ENCODE data around the gene PGM5.
"Not testable (repeated sequence)": the region's sequence is repeated elsewhere in the genome, so short reads cannot be mapped to it uniquely, and the experiment has no call there.

The PGM5 gene

GRCh38 chr9:68383894-68384293 lies 27.5 kb downstream of the PGM5 start:
- DNase-seq, result not testable (repeated sequence)

DNA sequence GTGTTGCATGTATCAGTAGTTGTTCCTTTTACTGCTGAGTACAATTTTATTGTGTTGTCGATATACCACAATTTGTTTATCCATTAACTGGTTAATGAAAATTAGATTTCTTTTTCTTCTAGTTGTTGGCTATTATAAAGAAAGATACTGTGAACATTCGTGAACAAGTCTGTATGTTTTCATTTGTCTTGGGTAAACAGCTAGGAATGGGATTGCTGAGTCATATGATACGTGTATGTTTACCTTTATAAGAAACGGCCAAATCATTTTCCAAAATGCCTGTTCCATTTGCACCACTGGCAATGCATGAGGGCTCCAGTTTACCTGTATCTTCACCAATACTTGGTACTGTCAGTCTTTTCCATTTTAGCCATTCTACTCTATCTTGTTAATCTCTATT lies 33.1 kb downstream of the PGM5 start:
- not testable (repeated sequence) for DNase-seq

GRCh38 chr9:68390737-68391136 lies 34.3 kb downstream of the PGM5 start:
- not testable (repeated sequence) for DNase-seq

- not testable (repeated sequence) for DNase-seq
These were observed 40.1 kb downstream of the PGM5 start for GRCh38 chr9:68396411-68397094.

DNA sequence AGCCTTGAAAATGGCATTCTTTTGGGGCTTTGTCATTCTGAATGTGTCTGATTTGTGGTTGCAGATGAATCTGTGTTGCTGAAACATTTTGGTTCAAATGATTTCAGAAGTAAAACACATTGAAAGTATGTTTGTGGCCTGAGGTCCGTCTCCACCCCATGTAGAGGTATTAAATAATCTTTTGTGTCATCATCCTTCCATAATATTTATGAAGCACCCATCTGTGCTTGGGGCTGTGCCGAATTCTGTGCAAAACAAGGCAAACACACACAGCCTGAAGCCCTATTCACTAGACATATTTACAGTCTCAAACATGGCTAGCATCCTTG lies 40.6 kb downstream of the PGM5 start:
- not testable (repeated sequence) for DNase-seq

DNA sequence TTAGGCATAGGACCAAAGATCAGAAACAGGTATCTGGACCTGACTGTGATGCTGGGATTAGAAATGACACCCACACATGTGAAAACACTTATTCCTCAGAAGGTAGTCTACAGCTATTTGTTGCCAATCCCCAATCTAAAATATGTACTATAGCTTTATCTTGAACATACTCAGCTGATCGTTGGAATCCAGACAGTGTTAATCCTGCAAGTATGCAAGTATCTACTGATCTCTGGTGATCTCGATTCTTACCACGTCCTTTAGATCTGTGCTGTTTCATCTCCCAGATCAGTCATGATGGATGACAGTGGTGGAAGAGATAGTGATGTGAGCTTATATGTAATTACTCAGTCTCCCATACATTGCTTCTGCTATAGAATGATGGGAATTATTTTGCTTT lies 41.4 kb downstream of the PGM5 start:
- not testable (repeated sequence) for DNase-seq

DNA sequence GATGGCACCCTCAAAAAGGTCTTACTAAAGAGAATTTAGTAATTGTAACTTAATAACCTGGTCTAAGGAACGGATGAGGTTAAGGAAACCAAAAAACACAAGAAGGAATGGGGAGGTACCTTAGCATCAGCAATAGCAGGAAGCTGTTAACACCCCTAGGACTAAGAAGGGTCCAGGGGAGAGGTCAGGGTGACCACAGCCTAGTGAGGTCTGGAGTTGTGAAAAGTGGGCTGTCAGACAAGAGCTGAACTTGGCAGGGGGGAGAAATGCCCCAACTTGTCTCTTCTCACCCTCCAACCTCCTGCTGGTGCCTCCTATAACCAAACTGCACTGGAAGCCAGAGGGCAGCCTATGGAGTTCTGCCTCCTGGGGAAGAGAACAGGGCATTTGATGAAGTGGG lies 41.9 kb downstream of the PGM5 start:
- not testable (repeated sequence) for DNase-seq

- DNase-seq, result not testable (repeated sequence)
These were observed 48.2 kb downstream of the PGM5 start for GRCh38 chr9:68404421-68405185.

- DNase-seq, result not testable (repeated sequence)
These were observed 55.5 kb downstream of the PGM5 start for GRCh38 chr9:68411865-68412264.

DNA sequence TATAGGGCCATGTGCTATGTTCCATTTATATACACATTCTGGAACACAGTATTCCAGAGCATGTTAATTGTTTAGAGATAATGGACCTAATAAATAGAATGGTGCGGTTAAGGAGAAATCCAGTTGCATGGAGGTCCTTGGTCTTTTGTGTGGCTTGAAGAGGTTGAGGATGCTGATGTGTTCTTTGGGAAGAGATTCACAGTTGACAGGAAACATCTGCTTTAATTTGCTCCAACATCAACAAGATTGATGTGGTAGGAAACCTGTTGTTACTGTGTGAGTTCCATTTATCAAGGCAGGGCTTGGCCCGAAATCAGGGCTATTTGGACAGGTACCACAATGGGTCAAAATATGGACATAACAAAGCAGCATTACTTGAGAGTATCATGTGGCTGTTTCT lies 56.3 kb downstream of the PGM5 start:
- not testable (repeated sequence) for DNase-seq

GRCh38 chr9:68415065-68415464 lies 58.7 kb downstream of the PGM5 start:
- not testable (repeated sequence) for DNase-seq

DNA sequence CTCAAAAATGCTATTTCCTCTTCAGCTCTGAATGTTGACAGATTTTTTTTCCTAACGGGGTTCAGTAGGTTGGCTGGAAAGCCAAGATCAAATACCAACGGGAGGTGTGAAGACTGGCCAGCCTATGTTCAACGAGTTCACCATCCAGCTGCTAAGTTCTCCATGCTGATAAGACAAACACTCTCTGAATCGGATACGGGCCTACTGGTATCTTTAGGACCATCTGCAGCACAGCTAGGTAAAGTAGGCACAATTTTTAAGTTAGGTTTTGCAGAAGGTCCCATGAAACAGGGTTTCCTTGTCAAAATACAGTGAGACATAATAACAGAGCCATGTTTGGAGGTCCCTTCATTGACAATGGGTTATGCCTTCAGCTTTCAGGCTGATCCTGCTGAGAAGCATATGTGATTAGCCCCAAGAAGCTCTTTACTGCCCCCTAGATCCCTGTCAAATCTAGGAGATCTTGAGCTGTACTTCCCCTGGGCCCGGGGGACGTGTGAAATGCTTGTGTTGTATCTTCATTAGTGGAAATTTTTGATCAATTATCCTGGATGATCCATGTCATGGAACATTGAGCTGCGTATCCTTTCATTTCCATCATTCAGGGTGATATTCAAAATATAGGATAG lies 60.6 kb downstream of the PGM5 start:
- no peak for DNase-seq

GRCh38 chr9:68417762-68418161 lies 61.4 kb downstream of the PGM5 start:
- no peak for DNase-seq

GRCh38 chr9:68418259-68418845 lies 61.9 kb downstream of the PGM5 start:
- no peak for DNase-seq

- DNase-seq, result no peak
These were observed 63.5 kb downstream of the PGM5 start for GRCh38 chr9:68419901-68420300.

GRCh38 chr9:68426755-68427154 lies 70.3 kb downstream of the PGM5 start:
- DNase-seq, result no peak

DNA sequence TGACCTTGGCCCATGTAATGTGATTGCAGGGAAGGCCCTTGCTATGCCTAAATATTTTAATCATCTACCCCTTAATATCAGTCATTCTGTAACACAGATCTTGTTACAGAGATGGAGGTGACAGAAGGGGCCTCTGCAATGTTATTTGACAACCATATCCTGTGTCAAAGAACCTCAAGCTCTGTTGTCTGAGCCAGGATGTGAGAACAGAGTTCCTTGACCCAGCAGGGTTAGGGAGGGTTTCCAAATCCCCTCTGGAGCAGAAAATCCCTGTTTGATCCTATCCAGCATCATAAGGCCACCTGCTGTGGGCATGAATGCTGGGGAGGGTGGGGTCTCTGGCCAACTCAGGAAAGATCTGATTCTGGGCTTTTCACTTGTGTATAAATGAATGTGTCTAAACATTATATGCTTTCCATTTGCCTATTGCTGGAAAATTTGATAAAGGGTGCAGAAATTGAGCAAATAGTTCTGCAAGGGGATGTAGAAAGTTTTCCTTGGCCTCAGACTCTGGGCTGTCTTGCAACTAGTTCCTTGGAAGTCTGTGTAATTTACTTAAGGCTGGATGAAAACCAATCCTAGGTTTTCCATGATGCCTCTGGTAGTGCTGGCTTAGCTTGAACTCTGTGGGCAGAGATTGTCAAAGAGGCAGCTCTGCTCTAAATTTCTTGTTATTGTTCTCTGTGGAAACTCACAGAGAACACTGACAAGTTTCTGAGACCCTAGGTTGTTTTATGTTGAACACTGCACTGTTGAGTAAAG lies 71.0 kb downstream of the PGM5 start:
- DNase-seq, result no peak

DNA sequence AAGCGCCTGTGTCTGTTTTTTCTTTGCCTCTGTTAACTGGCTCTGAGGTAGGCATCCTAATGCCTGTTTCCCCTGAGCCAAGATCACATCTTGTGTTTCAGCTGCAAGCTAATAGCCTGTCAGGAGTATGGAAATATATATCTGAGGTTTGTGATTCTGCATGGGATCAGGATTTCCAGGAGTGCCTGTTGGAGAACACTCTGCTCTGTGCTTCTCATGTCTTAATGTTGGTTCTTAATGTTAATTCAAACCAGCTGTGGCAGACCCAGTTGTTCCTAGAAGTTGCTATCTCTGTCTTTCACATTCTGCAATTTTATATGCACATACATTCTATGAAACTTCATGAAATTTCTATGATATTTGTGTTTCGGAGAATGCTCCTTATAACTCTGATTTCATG lies 72.1 kb downstream of the PGM5 start:
- no peak for DNase-seq

GRCh38 chr9:68429631-68430030 lies 73.2 kb downstream of the PGM5 start:
- DNase-seq, result no peak

- DNase-seq, result no peak
These were observed 74.9 kb downstream of the PGM5 start for GRCh38 chr9:68431307-68431706.

DNA sequence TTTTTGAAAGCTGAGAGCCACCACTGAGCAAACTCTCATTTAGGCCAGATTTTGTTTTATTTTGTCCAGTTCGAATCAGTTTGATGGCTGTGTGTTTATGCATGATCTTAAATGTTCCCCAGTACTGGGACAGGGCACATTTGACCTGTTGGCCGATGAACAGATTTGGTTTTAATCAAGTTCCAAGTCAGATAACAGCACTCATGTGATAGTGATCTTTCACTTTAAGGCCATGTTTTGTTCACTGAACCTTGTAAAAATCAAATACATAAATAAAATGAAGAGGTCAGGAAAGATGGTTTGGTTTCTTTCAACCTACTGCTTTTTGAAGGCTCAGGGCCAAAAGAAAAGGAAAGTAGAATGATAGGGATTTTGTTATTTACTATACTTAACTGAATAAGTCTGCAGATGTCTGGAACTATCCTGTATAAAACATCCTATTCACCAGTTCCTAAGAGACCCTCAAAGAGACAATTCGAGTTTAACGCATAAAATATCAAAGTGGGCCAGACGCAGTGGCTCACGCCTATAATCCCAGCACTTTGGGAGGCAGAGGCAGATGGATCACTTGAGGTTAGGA lies 77.2 kb downstream of the PGM5 start:
- DNase-seq, result no peak

DNA sequence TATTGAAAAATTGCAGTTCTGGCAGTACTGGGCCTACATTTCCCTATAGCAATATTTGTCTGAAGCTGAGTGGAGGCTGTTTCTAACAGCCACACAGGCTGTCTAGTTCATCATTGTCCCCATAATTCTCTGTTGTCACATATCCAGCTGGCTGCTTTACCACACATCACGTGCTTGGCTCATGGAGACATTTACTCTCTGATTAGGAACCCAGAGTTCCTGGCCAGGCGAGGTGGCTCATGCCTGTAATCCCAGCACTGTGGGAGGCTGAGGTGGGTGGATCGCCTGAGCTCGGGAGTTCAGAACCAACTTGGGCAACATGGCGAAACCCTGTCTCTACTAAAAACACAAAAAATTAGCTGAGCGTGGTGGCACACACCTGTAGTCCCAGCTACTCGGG lies 81.4 kb downstream of the PGM5 start:
- DNase-seq, result no peak

GRCh38 chr9:68443624-68444023 lies 87.2 kb downstream of the PGM5 start:
- no peak for DNase-seq

All from DMS 273 treated with DMSO at 0.1 percent for 48 hours (cell line).